Measurements from ENCODE around the gene GGT6. TPM values are rescaled to one million over a fixed set of nuclear protein-coding genes. Genes with fewer than 3 reads are reported as not detected.
"Not testable (repeated sequence)": the region's sequence is repeated elsewhere in the genome, so short reads cannot be mapped to it uniquely, and the experiment has no call there.

The GGT6 gene
- total RNA-seq, 4 donors from 2014 or later = 46.0 to 141 (median 68.5) TPM

DNA sequence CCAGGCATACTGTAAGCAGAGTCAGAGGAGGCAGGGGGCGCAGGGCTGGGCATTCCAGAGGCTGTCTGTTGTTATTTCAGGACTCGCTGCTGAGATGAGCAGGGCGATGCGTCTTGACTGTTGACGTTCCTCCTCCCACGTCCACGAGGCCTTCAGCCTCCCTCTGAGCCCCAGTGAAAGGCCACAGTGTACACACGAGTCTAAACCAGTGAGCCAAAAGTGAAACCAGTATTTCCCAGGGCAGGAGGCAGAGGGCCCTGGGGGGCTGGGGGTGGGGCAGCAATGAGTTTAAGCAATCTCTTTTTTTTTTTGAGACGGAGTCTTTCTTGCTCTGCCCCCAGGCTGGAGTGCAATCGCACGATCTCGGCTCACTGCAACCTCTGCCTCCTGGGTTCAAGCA, 45.4 kb upstream of the GGT6 start:
- intact Hi-C loops (cut with DNase I) = no loop called here
- no peaks in the 10 kb centered on the region for H3K36me3 ChIP-seq
- H3K4me3 ChIP-seq = no peak overlapping the region
- H3K27me3 ChIP-seq = peaks cover 0 to 7% (median 0%) of the 10 kb centered on the region in 4 donors
- DNase-seq = no peak
- peak overlapping the region; percentile 42 to 81 (median 74) for H3K27ac ChIP-seq
- TF ChIP-seq, protein P1, sequence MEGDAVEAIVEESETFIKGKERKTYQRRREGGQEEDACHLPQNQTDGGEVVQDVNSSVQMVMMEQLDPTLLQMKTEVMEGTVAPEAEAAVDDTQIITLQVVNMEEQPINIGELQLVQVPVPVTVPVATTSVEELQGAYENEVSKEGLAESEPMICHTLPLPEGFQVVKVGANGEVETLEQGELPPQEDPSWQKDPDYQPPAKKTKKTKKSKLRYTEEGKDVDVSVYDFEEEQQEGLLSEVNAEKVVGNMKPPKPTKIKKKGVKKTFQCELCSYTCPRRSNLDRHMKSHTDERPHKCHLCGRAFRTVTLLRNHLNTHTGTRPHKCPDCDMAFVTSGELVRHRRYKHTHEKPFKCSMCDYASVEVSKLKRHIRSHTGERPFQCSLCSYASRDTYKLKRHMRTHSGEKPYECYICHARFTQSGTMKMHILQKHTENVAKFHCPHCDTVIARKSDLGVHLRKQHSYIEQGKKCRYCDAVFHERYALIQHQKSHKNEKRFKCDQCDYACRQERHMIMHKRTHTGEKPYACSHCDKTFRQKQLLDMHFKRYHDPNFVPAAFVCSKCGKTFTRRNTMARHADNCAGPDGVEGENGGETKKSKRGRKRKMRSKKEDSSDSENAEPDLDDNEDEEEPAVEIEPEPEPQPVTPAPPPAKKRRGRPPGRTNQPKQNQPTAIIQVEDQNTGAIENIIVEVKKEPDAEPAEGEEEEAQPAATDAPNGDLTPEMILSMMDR (IDR thresholded peaks at IDR 0.05) = no peak
- TF ChIP-seq POLR2A (IDR thresholded peaks at IDR 0.05) = no peak
- 36 to 63% methylated on average over 6 to 7 of the region's 12 CpGs for WGBS, 2 donors
- H3K4me1 ChIP-seq = peaks cover 4 to 51% (median 27%) of the 10 kb centered on the region in 3 donors
- no peaks in the 10 kb centered on the region for H3K9me3 ChIP-seq

DNA sequence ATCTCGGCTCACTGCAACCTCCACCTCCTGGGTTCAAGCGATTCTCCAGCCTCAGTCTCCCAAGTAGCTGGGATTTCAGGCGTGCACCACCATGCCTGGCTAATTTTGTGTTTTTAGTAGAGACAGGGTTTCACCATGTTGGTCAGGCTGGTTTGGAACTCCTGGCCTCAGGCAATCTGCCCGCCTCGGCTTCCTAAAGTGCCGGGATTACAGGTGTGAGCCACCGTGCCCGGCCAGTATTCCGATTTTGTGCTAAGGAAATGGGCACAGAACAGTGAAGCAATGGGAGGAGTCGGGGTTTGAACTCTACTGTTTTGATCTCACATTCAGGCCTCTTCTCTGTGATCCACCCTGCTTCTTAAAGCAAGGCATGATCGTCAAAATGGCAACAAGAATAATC, 44.4 kb upstream of the GGT6 start:
- H3K36me3 ChIP-seq; H3K4me3 ChIP-seq; DNase-seq; H3K9me3 ChIP-seq; intact Hi-C loops (cut with DNase I): not testable (repeated sequence)
- 51 to 87% methylated on average over 11 of the region's 11 CpGs for WGBS, 2 donors
- peaks cover 0 to 18% (median 0%) of the 10 kb centered on the region in 4 donors for H3K27me3 ChIP-seq
- peak overlapping the region; percentile 2 to 82 (median 80) for H3K27ac ChIP-seq
- peaks cover 4 to 62% (median 36%) of the 10 kb centered on the region in 3 donors for H3K4me1 ChIP-seq

DNA sequence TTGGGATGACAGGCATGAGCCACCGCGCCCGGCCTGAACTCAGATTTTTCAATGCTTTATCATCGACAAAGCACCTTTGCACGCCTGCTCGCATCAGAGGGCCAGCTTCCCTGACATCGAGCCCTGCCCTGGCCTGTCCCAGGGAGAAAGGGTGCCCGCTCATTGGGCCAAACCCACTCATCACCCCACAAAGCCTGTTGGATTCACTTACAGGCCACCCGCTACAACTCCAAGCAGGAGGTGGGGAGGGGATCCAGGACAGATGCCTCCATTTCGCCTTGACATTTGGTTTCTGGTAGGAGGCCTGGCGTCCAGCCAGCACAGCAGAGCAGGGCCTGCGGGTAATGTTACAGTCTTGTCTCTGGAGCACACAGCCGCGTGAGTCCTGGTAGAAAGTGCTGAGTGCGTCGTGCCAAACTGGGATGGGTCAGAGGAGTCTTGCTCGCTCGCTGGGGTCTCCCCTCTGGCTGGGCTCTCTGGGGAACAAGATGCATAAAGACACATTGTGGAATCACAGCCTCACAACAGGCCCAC, 43.8 kb upstream of the GGT6 start:
- peak overlapping the region; percentile 2 to 82 (median 80) for H3K27ac ChIP-seq
- no peaks in the 10 kb centered on the region for H3K36me3 ChIP-seq
- H3K4me1 ChIP-seq = peaks cover 4 to 67% (median 37%) of the 10 kb centered on the region in 3 donors
- H3K9me3 ChIP-seq = no peaks in the 10 kb centered on the region
- TF ChIP-seq POLR2A (IDR thresholded peaks at IDR 0.05) = no peak
- TF ChIP-seq, protein P1 (IDR thresholded peaks at IDR 0.05) = no peak
- H3K27me3 ChIP-seq = peaks cover 0 to 21% (median 0%) of the 10 kb centered on the region in 4 donors
- 30 to 38% methylated on average over 10 to 11 of the region's 18 CpGs for WGBS, 2 donors
- intact Hi-C loops (cut with DNase I) = no loop called here
- H3K4me3 ChIP-seq = no peak overlapping the region
- no peak for DNase-seq

DNA sequence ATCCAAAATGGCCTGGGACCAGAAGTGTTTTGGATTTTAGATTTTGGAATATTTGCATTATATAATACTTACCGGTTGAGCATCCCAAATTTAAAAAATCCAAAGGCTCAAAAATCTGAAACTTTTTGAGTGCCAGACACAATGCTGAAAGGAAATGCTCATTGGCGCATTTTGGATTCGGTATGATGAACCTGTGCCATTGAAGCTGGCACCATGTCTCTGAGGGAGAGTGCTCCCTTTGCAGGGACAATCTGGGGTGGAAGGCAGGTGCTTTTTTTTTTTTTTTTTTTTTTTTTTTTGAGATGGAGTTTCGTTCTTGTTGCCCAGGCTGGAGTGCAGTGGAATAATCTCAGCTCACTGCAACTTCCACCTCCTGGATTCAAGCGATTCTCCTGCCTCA, 41.7 kb upstream of the GGT6 start:
- intact Hi-C loops (cut with DNase I) = no loop called here

DNA sequence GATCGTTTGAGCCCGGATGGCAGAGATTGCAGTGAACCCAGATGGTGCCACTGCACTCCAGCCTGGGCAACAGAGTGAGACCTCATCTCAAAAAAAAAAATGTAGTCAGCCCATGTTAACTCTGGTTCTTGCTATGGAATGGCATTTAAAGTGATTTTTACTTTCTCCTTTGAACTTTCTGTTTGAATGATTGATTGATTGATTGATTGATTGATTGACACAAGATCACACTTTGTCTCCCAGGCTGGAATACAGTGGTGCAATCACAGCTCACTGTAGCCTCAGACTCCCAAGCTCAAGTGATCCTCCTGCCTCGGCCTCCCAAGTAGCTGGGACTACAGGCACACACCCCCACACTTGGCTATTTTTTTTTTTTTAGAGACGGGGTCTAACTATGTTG, 40.9 kb upstream of the GGT6 start:
- intact Hi-C loops (cut with DNase I) = no loop called here
- no peak for DNase-seq
- Histone ChIP-seq H3K27ac (peak overlapping the region in 3 of 4 donors; percentile 78 to 93 (median 87)), H3K4me3 (no peak overlapping the region), H3K27me3 (peaks cover 0 to 23% (median 0%) of the 10 kb centered on the region in 4 donors), H3K9me3 (no peaks in the 10 kb centered on the region), H3K4me1 (peaks cover 4 to 53% (median 23%) of the 10 kb centered on the region in 3 donors), H3K36me3 (no peaks in the 10 kb centered on the region)
- WGBS, 2 donors = 89 to 91% methylated on average over 4 of the region's 4 CpGs
- TF ChIP-seq, protein P1 (IDR thresholded peaks at IDR 0.05) = no peak
- no peak for TF ChIP-seq POLR2A (IDR thresholded peaks at IDR 0.05)

More for the DNA sequence above, 41.7 kb upstream of the GGT6 start:
- DNase-seq = no peak
- Histone ChIP-seq H3K4me3 (no peak overlapping the region), H3K36me3 (no peaks in the 10 kb centered on the region), H3K27ac (no peak overlapping the region), H3K27me3 (peaks cover 0 to 23% (median 0%) of the 10 kb centered on the region in 4 donors), H3K4me1 (peaks cover 4 to 60% (median 27%) of the 10 kb centered on the region in 3 donors), H3K9me3 (no peaks in the 10 kb centered on the region)
- WGBS, 2 donors = 68 to 84% methylated on average over 3 of the region's 5 CpGs
- TF ChIP-seq, protein P1 (IDR thresholded peaks at IDR 0.05) = no peak
- no peak for TF ChIP-seq POLR2A (IDR thresholded peaks at IDR 0.05)
